H1 (cell line): ENCODE measurements around the gene CRKL. TPM values are rescaled to one million over a fixed set of nuclear protein-coding genes. Genes with fewer than 3 reads are reported as not detected.

Experiments used
- CBX5 ChIP-seq: fragments of 300-800, 300-1000 bp; sonication (generic); IDR thresholded peaks from 2 replicates; pipeline ENCODE4 v1.7.1; 2016; ENCODE audit warnings: antibody characterized with exemption, low read length, low read depth
- polyA plus RNA-seq, 7 experiments: library from polyadenylated mRNA; depleted of rRNA in 3 of 7; stranded (reverse) in 5 of 7; unstranded in 2 of 7; fragments of >200 nt in 5 of 7; fragments of 200-250 nt in 2 of 7; gene quantifications; 1 replicate in 5 of 7; 2 replicates in 1 of 7; 4 replicates in 1 of 7; pipeline versions ENCODE4 v1.2.1 to v1.2.3, GENCODE V29; 2011 to 2013; ENCODE audit warnings: missing spikeins in 2 of 7, mixed read lengths in 2 of 7
- total RNA-seq: library from RNA; stranded (reverse); fragmentation: NEBNext Ultra II Directional; extraction: Animal tissue kit (Norgen Biotek cat#: 25700); gene quantifications from 2 replicates; pipeline ENCODE4 v1.2.1, GENCODE V29; 2021

The CRKL gene
- total and polyA plus RNA-seq, 2 of the 8 experiments (the other 6 are each of a cell fraction or from before 2014, with no cell fraction given): 34.5 to 94.5 TPM

- TF ChIP-seq CBX5: no peak
Measured at GRCh38 chr22:20977019-20977418, 59.8 kb downstream of the CRKL start (continued).
